Measurements from ENCODE around the gene CLSTN2.

The CLSTN2 gene

DNA sequence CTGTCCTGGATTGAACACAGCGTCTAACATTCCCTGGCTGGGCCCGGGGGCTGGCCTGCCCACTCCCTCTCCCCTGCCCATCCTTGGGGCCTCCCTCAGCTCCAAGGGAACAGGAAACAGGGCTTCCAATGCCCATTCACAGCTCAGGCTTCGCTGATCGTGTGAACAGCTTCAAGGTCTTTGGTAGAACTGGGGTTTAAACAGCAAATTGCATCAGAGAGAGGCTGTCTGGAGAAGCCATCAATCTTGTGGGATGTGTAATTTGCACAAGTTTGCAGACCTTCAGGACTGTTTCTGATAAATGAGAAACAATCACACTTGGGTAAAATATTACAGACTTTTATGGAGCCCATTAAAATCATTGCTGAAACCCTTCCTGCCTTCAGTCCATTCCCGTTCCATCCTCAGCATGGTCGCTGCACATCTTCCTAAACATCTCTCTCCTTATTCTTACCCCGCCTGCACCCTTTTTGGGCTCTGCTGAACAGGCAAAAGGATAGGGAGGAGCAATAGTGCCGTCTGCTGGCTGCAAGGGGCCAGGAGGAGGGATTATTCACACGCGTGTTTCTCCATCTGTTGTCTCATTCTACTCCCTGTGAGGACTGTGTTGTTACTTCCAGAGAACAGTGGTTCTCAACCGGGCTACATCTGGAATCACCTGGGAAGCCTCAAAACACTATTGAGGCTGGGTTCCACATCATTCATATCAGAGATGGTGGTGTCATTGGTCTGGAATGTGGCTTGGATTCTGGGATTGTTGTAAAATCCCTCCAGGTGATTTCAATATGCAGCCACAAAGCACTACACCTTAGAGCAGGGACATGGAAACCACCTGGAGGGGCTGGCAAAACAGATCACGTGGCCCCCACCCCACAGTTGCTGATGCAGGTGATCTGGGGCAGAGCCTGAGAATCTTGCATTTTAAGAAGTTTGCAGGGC, 116.3 kb downstream of the CLSTN2 start:
- in situ Hi-C loops (cut with HindIII; ENCODE audit: low sequenced_read_pairs), result no loop called here

DNA sequence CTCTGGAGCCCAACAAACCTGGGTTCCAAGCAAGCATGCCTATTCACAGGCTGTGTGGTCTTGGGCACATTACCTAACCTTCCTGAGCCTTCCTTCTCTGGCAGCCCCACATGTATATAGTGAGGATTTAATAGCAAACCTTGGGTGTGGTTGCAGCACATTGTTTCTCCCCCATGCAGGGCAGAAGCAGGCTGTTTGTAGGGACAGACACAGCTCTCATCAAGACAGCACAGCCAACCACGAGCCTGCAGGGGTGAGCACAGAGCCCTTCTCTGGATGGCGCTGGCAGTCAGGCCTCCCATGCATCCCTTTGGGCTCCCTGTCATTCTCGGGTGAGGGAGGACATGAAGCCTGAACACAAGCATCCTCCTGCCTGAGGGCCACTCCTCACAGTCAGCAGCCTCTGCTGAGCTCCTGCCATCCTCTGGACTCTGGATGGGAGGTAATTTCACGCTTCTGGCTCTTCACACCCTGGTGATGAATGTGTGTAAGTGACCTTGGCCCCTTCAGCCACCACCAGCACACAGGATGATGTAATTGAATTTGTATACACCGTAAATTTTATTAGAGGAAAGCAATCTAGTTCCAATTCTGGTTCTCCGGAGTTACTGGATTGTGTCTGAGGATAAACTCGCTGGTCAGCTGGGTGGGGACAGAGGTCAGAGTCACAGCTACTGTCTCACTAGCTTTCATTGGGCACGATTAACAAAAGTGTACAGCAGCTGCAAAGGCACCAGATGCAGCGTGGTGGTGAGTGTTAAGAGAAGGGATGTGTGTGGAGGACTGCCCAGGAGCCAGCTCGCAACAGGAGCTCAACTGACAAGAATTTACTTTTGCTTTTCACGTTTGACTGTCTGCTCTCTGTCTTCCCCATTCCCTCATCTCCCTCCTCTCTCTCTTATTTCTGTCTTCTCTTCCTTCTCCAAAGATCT, 118.1 kb downstream of the CLSTN2 start:
- in situ Hi-C loops (cut with HindIII; ENCODE audit: low sequenced_read_pairs), result no loop called here

DNA sequence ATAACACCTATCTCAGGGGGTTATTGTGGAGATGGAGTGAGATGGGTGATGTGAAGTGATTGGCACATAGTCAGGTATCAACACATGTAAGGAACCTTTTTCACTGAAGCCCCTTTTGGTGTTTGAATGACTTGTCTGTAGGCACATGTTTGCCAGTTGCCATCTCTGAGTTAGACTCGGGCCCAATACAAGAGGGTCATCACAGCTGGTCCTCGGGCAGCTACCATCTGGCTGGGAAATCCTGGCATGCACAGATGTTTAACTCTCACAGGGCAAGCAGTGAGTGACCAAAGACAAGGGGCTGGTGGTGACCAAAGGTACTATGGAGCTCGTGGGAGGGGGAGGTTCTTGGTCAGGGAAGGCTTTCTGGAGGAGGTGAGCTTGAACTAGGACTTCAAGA, 118.8 kb downstream of the CLSTN2 start:
- in situ Hi-C loops (cut with HindIII; ENCODE audit: low sequenced_read_pairs), result no loop called here

DNA sequence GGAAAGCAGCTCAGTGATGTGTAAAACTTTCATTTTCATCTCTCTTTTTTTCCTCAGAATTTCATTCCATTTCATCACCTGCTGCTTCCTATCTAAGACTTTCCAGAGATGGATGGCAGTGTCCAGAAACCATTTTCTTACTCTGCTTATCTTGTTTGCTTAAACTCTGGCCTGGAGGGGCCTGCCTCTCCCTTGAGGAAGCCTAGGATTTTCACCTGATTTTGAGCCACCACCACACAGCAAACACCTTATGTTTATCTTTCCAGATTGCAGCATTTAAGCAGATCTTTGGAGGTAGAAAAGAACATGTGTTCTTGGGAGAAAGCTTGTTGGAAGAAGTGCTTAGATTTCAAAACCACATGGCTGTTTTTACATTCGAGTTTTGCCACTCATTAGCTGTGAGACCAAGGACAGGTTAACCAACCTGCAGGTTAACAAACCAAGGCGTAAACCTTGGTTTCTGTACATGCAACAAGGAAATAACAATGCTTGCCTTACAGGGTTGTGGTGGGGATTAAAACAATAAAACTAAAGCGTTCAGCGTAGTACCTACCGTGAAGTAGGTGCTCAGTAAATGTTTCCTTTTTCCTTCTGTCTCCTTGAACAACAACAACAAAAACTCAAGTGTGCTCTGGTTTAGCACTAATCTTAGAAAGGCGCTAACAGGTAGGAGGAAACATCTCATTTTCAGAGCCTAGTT, 120.3 kb downstream of the CLSTN2 start:
- in situ Hi-C loops (cut with HindIII; ENCODE audit: low sequenced_read_pairs), result no loop called here

DNA sequence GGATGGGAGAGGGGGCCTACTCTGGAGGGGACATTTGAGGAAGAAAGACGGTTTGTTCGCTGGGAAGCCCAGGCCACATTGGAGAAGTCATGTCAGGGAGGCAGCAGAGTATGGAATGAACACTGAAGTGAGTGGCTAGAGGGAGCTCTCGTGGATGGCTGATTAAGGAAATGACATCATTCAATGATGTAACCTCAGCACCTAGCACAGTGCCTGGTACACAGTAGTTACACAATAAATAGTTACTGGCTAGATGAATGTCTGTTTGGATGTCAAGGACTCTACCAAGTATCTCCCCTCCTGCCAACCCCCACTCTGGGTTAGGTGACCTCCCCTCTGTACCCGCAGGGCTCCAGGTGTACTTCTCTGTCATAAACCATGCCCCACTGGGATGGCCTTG, 121.1 kb downstream of the CLSTN2 start:
- in situ Hi-C loops (cut with HindIII; ENCODE audit: low sequenced_read_pairs), result no loop called here

DNA sequence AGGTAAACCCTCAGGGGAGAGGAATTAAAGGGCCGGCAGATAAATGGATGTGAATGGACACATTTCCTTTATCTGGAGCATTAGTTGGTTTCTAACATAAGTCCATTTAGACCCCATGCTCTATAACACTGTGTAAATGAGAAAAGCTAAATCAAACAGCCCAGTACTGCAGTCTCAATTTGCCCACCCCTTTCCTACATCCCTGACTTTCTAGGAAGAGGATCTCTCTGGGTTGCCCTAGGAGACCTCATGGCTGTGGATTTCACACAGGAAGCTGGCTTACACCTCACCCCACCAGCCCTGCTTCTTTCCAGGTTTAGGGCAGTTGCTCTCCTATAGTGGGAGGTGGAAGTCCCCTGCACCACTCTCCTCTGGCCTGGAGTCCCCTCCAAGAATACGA, 126.2 kb downstream of the CLSTN2 start:
- in situ Hi-C loops (cut with HindIII; ENCODE audit: low sequenced_read_pairs), result no loop called here

DNA sequence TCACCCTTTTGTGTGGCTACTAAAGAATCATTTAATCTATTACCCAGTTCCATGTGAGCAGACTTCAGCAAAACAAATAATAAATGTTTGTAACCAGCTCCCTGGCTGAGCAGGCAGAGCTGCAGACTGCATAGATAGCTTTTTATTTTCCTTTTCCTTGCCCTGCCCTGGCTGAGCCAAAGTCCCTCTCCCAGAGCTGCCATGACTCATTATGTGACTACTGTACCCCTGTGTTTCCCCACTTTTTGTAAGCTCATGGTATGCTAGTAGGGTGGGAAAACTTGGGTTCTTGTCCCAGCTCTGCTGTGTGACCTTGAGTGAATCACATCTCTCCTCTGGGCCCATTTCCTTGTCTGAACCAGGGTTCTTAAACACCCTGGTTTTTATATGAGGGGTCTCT, 127.5 kb downstream of the CLSTN2 start:
- in situ Hi-C loops (cut with HindIII; ENCODE audit: low sequenced_read_pairs), result no loop called here

DNA sequence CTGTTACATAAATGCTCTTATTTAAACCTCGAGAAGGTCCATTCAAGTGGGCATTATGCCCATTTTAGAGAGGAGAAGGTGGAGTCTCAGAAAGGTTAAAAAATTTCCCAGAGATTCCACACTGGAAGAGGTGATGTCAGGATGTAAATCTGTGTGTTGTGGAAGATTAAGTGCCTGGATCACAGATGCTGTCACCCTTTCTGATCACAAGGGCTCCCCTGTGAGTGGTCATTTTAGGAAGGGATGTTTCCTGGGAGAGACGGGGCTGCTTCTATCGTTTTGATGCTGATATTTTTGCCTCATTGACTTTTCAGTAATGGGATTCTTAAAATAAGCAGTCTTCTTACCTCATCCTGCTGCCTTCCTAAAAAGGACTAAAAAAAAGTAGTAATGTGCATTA, 132.5 kb downstream of the CLSTN2 start:
- in situ Hi-C loops (cut with HindIII; ENCODE audit: low sequenced_read_pairs), result no loop called here

DNA sequence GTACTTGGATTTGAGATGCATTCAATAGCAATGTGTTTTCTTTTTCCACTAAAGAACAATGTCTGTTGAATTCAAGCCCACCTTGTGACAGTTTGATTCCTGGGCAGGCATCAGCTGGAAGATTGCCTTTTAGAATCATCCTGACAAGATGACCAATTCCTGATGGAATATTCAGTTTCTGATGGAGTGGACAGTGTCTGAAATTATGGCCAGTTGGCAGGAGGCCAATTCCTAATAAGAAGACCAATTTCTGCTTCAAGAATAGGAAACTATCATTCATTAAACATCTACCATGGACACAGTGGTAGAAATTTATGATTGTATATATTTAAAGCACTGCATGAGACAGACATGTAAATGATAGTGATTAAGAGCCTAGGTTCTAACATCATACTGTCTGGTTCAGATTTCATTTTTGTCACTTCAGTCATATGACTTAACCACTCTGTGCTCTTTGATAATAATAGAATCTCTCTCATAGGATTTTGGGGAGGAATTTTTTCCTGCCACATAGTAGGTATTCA, 133.6 kb downstream of the CLSTN2 start:
- in situ Hi-C loops (cut with HindIII; ENCODE audit: low sequenced_read_pairs), result no loop called here

DNA sequence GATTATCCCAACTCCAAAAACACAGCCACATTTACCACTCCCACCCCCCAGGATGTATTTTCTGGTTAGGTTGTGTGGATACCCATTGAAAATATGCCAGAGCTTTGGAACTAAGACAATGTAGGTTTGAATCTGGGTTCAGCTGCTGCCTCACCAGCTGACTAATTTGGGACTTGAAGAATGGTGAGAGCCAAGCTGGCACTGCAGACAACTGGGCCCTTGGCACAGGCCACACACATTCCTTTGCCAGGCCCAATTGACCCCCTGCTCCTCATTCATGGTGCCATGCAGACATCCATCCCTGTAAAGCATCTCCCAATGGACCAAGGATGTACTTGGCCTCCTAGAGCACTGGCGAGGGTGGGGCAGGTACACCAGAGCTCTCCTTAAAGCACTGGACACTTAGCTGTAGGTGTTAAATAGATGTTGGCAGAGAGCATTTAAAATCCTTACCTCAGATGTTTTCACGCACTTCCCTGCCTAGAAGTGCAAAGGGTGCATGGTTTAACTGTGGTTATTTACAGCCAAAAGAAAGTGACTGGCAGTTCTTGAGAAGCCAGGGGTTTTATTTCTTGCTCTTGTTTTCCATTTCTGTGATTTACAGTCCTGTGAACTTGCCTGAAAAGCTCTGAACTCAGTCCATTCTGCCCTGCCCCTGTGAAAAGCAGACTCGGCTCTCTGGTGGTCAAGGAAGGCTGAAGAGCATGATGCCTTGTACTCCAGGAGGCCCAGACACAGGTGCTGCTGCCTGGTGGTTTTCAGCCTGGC, 138.5 kb downstream of the CLSTN2 start:
- in situ Hi-C loops (cut with HindIII; ENCODE audit: low sequenced_read_pairs), result no loop called here

DNA sequence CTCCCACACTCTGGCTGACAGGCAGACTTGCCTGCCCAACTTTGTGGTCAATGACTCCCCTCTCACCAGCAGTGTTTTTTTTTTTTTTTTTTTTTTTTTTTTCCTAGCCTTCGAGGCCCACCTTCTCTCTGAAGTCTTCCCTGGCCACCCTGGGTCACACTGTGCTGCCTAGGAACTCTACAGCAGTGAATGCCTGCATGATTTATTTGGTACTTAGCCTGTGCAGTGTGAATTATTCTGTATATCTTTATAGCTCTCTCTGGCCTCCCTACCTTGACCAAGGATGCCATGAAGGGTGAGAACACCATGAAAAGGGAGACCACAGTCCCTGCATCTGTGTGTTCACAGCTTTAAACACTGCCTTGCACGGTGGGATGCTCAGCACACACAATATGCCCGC, 141.6 kb downstream of the CLSTN2 start:
- in situ Hi-C loops (cut with HindIII; ENCODE audit: low sequenced_read_pairs), result no loop called here

DNA sequence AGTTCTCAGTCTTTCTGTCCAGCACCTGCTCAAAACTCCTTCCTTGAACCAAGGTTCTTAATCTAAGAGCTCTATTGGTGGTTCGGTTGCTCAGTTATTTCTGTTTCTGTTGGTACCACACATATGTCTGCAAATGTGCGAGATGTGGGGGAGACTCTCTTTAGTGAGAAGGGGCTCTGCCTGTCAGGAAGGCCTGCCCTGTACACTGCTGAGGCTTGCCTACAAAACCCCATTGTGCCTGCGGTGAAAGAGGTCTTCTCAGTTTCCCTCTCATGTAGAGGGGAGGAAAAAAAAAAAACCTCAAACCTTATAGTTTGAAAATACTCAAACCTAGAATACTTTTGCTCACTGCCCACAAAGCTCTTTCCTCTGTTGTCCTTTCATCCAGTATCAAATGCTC, 142.4 kb downstream of the CLSTN2 start:
- in situ Hi-C loops (cut with HindIII; ENCODE audit: low sequenced_read_pairs), result no loop called here

DNA sequence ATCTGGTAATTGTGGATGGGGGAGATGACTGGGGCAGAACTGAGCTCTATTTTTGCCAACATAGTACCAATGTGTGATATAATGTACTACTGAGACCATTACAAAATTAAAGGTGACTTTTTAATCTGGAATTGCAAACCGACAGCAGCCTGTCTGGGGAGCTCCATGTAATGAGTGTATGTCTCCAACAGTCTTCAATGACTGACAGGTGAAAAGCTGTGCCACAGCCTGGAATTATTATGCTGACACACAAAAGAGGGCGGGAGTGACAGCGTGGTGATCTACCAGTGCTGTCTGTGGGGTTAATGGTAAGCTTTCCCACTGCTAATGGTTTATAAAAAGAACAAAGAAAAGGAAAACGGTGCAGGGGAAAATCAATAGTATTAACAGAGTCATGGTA, 143.4 kb downstream of the CLSTN2 start:
- in situ Hi-C loops (cut with HindIII; ENCODE audit: low sequenced_read_pairs), result no loop called here

DNA sequence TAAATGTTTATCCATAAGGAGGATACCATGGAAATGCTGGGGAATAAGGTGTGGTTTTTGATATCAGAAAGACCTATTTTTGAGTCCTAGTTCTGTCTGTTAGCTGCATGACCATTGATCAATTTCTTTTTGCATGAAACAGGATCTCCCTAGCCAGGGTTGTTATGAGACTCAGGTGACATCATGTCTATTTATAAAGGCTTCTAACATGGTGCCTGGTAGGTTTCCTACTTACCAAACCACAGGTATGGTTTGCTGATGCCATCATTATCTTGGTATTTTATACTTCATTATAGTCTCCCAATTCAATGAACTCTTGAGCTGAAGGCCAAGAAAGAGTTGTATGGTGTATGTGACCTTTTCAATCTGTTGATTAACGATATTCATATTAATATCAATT, 144.0 kb downstream of the CLSTN2 start:
- in situ Hi-C loops (cut with HindIII; ENCODE audit: low sequenced_read_pairs), result no loop called here

DNA sequence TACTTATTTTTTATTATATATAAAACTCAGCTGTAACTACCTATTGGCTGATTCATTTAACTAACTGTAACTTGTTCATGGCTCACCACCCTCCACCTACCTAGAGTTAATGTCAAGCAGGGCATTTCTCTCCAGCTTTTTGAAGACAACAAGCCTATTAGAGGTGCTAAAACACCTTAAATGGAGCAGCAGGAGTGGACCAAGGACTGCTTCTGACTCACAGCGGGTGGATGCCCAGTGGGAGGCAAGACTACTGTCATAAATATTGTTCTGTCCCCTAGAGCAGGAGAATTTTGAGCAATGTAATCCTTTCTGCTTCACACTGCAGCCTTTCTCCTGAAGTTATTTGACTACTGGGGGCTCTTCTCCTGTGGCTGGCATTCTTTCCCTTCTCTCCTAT, 146.9 kb downstream of the CLSTN2 start:
- in situ Hi-C loops (cut with HindIII; ENCODE audit: low sequenced_read_pairs), result no loop called here

DNA sequence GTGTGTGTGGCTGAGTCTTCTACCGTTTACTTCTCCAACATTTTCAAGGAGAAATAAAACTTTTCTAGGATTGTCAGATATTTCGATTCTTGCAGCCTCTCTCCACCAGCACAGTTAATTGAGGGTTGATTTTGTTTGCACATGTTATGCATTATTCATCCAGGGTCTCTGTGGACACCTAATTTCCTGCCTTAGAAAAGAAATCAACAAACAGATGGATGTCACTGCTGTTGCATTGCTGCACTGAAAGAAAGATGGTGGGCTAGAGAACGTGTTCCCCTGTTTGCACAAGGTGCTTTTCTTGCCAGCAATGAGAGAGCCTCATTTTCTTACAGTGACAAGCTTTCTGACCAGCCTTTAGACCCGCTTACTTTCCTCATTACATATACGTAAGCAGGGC, 150.0 kb downstream of the CLSTN2 start:
- in situ Hi-C loops (cut with HindIII; ENCODE audit: low sequenced_read_pairs), result no loop called here

DNA sequence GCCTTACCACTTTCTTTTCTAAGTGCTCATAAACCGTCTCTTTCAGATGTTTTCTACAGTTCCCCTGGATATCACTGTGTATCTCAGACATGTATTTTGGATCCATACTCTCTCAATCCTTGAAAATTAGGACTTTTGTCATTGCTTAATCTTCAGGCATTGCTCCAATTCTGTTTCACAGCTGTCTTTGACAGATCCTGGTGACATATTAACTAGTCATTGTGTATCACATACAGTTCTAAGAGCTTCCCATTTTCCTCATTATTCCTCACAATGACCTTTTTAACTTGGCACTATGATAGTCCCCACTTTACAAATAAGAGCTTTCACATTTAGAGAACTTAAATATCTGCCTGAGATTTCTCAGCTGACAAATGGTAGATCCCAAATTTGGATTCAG, 151.7 kb downstream of the CLSTN2 start:
- in situ Hi-C loops (cut with HindIII; ENCODE audit: low sequenced_read_pairs), result no loop called here

DNA sequence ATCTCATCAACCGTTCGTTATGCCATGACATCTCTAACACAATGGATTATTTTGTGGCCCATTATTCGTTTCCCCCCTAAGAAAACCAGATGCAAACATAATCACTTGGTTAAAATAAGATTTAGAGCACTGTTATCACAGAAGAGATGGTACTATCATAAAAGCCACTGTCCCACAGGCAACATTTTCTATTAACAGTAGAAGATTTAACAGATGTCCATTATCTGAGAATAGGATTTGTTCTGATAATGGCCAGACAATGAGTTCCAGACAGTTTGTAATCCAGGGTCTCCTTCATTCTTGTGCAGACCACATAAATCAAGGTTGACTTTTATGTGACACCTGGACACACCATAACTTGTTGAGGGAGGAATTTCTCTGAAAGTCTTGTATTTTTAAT, 153.1 kb downstream of the CLSTN2 start:
- in situ Hi-C loops (cut with HindIII; ENCODE audit: low sequenced_read_pairs), result no loop called here

DNA sequence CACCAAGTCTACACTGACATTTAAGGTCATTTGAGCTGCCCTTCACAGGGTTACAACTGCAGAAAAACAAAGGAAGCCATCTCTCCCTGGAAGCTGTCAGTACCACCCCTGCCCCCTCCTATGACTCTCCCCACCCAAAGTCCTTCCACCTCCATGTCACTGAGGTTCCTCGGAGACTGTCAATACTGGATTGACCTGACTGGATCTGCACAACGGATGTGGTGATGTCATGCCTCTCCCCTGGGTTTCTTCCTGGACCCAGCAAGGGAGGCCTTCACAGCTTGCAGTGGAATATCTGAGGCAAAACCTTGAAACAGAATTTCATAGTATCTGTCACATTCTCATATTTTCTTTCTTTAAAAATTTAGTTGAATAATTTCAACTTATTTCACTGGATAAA, 153.5 kb downstream of the CLSTN2 start:
- in situ Hi-C loops (cut with HindIII; ENCODE audit: low sequenced_read_pairs), result no loop called here

DNA sequence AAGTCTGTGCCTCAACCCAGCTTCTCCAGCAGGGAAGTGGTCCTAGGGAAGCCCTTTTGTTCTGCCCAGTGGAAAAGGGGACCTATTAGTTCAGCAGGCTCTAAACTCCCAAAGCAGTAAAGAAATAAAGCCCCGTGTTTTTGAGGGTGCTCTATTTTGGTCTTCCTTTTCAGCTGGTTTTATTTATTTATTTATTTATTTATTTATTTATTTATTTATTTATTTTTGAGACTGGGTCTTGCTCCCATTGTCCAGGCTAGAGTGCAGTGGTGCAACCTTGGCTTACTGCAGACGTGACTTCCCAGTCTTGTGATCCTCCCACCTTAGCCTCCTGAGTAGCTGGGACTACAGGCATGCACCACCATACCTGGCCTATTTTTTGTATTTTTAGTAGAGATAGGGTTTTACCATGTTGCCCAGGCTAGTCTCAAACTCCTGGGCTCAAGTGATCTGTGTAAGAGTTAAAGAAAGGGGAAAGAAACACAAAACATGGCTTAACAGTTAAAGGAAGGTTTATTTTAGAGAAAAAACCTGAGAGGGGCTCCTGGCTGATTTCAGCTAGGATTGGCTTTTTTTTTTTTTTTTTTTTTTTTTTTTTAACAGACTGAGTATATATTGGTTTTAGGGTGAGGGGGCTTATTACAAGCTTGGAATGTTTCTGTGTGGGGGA, 154.6 kb downstream of the CLSTN2 start:
- in situ Hi-C loops (cut with HindIII; ENCODE audit: low sequenced_read_pairs), result no loop called here

Data from DLD1 (cell line).